AG04450 (cell line): ENCODE results near the gene KRT35. TPM values are rescaled to one million over a fixed set of nuclear protein-coding genes. Genes with fewer than 3 reads are reported as not detected.
A peak's percentile ranks its signal among the peaks of the same experiment; 100 is the strongest.

Source experiments
- CTCF ChIA-PET: fragments of 300-600, 350-600 bp; formaldehyde crosslinking; extraction: SDS; loops from one replicate; lab custom pipeline; 2022; ENCODE audit warnings: antibody characterized with exemption, inconsistent platforms; lab: Charles Lee
- POLR2A ChIA-PET: fragments of 350-600 bp; formaldehyde crosslinking; extraction: SDS; loops from one replicate; lab custom pipeline; 2021; ENCODE audit warnings: antibody characterized with exemption, inconsistent platforms; lab: Yijun Ruan, JAX
- DNase-seq: peaks from one replicate; pipeline ENCODE4 v3.0.0-alpha.2; 2011; ENCODE audit warnings: low read depth, low spot score
- H3K27ac ChIP-seq: one replicate; pipeline ENCODE4 v1.5.1; 2012; ENCODE audit warnings: low read depth, low read length, control low read depth
- H3K27me3 ChIP-seq: one replicate; pipeline ENCODE4 v1.6.0; 2012; ENCODE audit warnings: low read length; ENCODE audit not compliant: control insufficient read depth, insufficient read depth
- H3K4me3 ChIP-seq: 2 replicates; pipeline ENCODE4 v1.5.1; 2011; ENCODE audit warnings: mild to moderate bottlenecking, low read depth, low read length, control low read depth
- H3K9me3 ChIP-seq: 2 replicates; pipeline ENCODE4 v1.5.1; 2012; ENCODE audit warnings: low read length; ENCODE audit not compliant: control insufficient read depth, insufficient read depth
- CTCF ChIP-seq: IDR thresholded peaks from 2 replicates; pipeline ENCODE4 v1.5.1; 2011; ENCODE audit warnings: low read depth, low read length, control low read depth, inconsistent platforms
- polyA plus RNA-seq: library from polyadenylated mRNA; depleted of rRNA; stranded (reverse); fragments of >200 nt; gene quantifications from 2 replicates; pipeline ENCODE4 v1.2.3, GENCODE V29; 2011

KRT35 gene
- polyA plus RNA-seq, 1 experiment, result not detected

GRCh38 chr17:41448506-41448905 lies 32.4 kb downstream of the KRT35 start:
- POLR2A ChIA-PET, result no interaction called here
- CTCF ChIA-PET, result interaction anchor here (1.3 to 1.8 kb wide), 2 partner anchors 100 to 200 kb away, joined by 6 to 7 read pairs; no protein-coding TSS in a partner anchor
- no peak overlapping the region for H3K4me3 ChIP-seq
- H3K27me3 ChIP-seq, result peaks cover 8% of the 10 kb centered on the region
- no peak overlapping the region for H3K27ac ChIP-seq
- no peak for TF ChIP-seq CTCF
- DNase-seq, result no peak
- H3K9me3 ChIP-seq, result peaks cover 6% of the 10 kb centered on the region; the same call in 1 of the 2 replicates

GRCh38 chr17:41446806-41447205 lies 34.1 kb downstream of the KRT35 start:
- no peak for TF ChIP-seq CTCF
- POLR2A ChIA-PET, result no interaction called here
- Histone ChIP-seq H3K4me3 (no peak overlapping the region), H3K27ac (no peak overlapping the region), H3K27me3 (peaks cover 5% of the 10 kb centered on the region), H3K9me3 (peaks cover under 1% of the 10 kb centered on the region; the same call in 1 of the 2 replicates)
- CTCF ChIA-PET, result interaction anchor here (1.5 to 1.8 kb wide), 2 partner anchors 125 to 202 kb away, joined by 4 to 7 read pairs; no protein-coding TSS in a partner anchor
- no peak for DNase-seq

- POLR2A ChIA-PET, result no interaction called here
- CTCF ChIA-PET, result interaction anchor here (1.0 kb wide), 1 partner anchor 105 kb away, joined by 3 read pairs; no protein-coding TSS in a partner anchor
- no peak for DNase-seq
- Histone ChIP-seq H3K27me3 (peaks cover 9% of the 10 kb centered on the region), H3K9me3 (peaks cover 5% of the 10 kb centered on the region; the same call in 1 of the 2 replicates), H3K27ac (peak overlapping the region; percentile 11), H3K4me3 (no peak overlapping the region)
- no peak for TF ChIP-seq CTCF
Measured at GRCh38 chr17:41444640-41445039, 36.3 kb downstream of the KRT35 start.

- H3K9me3 ChIP-seq, result peaks cover 5% of the 10 kb centered on the region; the same call in 1 of the 2 replicates
- CTCF ChIA-PET, result interaction anchor here (1.0 kb wide), 1 partner anchor 105 kb away, joined by 3 read pairs; no protein-coding TSS in a partner anchor
- TF ChIP-seq CTCF, result no peak
- peak overlapping the region; percentile 11 for H3K27ac ChIP-seq
- no peak overlapping the region for H3K4me3 ChIP-seq
- peaks cover 8% of the 10 kb centered on the region for H3K27me3 ChIP-seq
- POLR2A ChIA-PET, result no interaction called here
- DNase-seq, result no peak
Measured at GRCh38 chr17:41444186-41444585, 36.8 kb downstream of the KRT35 start.

GRCh38 chr17:41442739-41443138 lies 38.2 kb downstream of the KRT35 start:
- no peak for TF ChIP-seq CTCF
- H3K4me3 ChIP-seq, result no peak overlapping the region
- DNase-seq, result no peak
- ChIA-PET CTCF (interaction anchor here (2.0 kb wide), 1 partner anchor 106 kb away, joined by 4 read pairs; no protein-coding TSS in a partner anchor), POLR2A (no interaction called here)
- H3K27ac ChIP-seq, result no peak overlapping the region
- H3K9me3 ChIP-seq, result peaks cover 9% of the 10 kb centered on the region; the same call in 1 of the 2 replicates
- peaks cover 10% of the 10 kb centered on the region for H3K27me3 ChIP-seq
